Glomerular visceral epithelial cell (primary cell): ENCODE results near the gene MBD5.
A peak's percentile ranks its signal among the peaks of the same experiment; 100 is the strongest.

Source experiments
- DNase-seq: peaks from one replicate; pipeline ENCODE4 v3.0.0-alpha.2; 2016; ENCODE audit errors: extremely low spot score

The MBD5 gene

DNA sequence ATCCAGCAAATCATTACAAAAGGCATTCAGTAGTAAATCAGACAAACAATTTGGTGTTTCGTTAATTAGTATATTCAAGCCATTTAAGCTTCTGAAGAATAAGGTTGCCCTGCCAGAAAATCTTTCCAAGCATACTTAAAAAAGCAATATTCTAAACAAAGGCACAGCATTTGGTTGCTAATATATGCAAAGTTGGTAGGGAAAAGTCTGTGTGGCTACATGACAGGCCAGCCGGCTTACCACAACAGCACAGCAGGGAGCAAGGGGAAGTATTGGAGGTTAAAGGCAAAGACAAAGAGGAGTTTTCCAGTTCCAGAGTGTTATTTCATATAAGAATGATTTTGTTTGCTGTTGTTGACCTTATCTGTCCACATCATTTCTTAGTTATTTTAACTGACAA lies 282.3 kb downstream of the MBD5 start:
- DNase-seq, result no peak

GRCh38 chr2:148305476-148305875 lies 284.6 kb downstream of the MBD5 start:
- DNase-seq, result no peak

- no peak for DNase-seq
These were observed 285.1 kb downstream of the MBD5 start for GRCh38 chr2:148306027-148306426.

DNA sequence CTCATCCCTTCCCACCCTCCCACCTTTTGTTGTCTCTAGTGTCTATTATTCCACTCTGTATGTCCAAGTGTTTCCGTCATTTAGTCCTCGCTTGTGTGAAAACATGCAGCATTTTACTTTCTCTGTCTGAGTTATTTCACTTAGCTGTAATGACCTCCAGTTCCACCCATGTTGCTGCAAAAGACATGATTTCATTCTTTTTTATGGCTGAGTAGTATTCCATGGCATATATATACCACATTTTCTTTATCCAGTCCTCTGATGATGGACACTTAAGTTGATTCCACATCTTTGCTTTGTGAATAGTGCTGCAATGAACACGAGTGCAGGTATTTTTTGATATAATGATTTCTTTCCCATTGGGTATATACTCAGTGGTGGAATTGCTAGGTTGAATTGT lies 296.7 kb downstream of the MBD5 start:
- no peak for DNase-seq

DNA sequence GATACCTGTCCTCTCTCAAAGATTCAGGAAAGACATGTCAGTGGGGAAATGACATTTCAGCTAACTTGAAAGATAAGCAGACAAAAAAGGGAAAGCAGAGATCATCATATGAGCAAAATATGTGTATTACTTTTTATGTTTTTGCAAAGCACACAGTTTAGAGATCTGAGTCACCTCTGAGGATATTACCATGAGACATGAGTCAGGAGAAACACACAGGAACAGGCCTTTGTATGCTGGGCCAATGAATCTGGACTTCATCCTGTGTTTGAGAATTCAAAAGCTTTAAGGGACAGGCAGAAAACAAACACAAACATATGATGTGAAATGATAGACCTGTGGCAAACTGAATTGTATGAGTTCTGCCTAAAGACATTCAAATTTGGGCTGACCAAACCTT lies 317.6 kb downstream of the MBD5 start:
- DNase-seq, result peak; percentile 39

DNA sequence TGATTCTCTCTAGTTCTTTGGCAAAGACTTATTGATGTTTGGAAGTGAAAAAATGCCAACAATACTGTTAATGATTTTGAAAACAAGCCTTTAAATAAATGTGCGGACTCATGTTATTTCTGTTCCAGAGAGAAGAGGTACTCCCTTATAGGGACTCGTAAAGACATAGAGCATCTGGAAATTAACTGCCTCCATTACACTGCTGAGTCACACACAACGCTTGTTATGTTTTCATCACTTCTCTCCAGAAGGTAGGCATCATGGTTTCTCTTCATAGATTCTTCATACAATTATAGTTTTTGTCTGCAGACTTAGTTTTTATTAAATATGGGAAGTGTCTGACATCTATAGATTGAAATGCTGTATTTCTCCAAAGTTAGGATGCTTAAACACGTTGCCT lies 321.2 kb downstream of the MBD5 start:
- DNase-seq, result no peak

GRCh38 chr2:148350199-148350598 lies 329.3 kb downstream of the MBD5 start:
- DNase-seq, result no peak

DNA sequence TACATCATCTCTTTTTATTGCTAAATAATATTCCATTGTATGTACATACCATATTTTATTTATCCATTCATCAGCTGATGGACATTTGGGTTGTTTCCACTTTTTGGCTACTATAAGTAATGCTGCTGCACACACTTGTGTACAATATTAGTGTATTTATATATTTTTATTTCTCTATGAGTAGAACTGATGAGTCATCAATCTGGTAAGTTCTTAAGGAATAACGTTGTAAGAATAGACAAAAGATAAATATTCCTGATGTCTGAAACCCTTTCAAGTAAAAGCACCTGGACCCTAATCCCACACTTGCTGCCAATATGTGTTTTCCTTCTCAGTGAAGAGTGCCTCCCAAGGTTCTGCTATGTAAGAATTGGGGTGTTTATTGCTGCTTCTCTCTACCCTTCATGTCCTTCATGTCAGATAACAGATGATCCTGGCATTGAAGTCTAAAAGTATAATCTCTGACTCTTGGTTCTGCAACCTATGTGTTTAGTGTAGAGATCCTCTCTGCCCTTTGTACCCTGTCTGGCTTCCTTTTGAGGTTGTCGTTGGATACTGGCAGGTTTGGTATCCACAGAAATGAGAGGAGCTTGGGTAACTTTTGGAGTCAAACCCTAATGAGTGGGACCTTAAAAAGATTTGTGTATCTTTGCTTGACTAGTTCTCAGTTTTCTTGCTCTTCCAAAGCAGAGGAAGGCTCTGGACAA lies 330.7 kb downstream of the MBD5 start:
- no peak for DNase-seq

DNA sequence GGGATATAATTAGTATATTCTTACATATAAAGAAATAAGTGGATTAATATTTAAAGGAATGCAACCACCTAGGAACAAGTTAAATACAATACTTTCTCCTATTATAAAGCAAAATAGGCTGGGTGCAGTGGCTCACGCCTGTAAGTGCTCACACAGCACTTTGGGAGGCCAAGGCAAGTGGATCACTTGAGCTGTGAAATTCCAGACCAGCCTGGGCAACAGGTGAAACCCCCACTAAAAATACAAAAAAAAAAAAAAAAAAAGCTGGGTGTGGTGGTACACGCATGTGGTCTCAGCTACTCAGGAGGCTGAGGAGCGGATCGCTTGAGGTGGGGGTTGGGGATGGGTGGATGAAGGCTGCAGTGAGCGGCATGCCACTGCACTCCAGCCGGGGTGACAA lies 337.5 kb downstream of the MBD5 start:
- DNase-seq, result no peak

DNA sequence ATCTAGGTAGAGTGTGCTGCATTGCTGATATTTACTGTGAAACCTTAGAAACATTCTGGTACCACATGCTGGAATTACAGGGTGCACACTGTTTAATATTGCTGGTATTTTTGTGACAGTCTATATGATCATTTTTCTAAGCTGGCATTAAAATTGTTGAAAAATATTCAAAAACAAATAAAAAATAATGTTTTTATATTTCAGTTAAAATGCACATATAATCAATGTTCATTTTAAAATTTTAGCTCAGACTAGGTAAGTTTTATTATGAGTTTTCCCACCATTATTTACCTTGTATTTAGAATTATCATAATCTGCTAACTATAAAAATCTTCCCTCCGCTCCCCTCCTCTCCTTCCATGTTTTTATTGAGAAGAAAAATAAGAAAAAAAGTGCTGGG lies 339.8 kb downstream of the MBD5 start:
- DNase-seq, result no peak

DNA sequence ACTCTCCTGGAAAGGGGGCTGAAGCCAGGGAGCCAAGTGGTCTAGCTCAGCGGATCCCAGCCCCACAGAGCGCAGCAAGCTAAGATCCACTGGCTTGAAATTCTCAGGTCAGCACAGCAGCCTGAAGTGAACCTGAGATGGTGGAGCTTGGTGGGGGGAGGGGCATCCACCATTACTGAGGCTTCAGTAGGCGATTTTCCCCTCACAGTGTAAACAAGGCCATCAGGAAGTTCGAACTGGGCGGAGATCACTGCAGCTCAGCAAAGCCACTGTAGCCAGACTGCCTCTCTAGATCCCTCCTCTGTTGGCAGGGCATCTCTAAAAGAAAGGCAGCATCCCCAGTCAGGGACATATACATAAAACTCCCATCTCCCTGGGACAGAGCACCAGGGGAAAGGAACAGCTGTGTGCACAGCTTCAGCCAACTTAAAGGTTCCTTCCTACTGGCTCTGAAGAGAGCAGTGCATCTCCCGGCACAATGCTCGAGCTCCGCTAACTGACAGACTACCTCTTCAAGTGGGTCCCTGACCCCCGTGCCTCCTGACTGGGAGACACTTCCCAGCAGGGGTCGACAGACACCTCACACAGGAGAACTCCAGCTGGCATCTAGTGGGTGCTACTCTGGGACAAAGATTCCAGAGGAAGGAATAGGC lies 341.4 kb downstream of the MBD5 start:
- no peak for DNase-seq

DNA sequence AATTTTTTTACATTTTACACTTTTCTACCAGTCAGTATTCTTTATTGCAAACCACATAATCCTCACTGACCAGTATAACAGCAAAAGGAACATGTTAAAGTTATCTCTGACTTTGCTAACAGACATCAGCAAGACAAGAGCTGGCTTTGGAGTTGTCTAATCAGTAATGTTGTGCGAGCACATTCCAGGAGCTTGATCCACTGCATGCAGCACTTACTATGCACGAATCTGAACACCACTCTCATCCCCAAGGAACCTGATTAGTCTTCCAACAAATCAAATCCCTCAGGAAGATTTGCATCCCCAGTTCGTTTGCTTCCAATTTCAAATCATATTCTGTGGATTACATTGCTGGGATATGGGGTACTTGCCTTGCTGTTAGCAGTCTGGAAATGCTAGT lies 354.3 kb downstream of the MBD5 start:
- DNase-seq, result no peak

DNA sequence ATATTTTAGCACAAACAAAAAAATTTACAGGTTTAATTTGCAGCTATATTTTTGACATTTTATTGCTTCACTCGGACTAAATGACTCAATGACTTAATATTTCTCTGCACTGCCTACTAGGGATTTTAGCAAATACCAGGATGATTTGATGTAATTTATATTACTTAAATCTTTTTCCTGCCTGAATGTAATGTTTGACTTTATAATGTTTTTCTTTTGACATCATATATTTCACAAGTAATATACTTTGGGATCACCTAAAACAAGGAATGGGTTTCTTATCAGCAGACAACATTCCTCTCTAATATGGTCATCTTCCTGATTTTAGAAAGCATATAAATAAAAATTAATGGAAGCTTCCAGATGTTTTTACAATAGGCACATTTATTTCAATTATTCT lies 370.4 kb downstream of the MBD5 start:
- DNase-seq, result peak; percentile 1

DNA sequence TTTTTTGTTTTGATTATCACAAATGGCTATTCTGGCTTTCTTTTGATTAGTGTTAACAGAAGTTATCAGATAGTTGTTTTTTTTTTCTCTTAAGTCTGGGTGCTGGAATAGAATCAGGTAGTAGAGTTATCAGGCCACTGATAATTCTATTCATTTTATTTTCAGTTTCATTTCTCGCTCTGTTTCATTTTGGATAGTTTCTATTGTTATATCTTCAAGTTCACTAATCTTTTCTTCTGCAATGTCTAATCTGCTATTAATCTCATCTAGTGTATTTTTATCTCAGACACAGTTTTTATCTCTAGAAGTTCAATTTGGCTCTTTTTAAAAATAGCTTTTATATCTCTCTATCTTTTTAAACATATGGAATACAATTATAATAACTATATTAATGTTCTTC lies 381.9 kb downstream of the MBD5 start:
- DNase-seq, result no peak

DNA sequence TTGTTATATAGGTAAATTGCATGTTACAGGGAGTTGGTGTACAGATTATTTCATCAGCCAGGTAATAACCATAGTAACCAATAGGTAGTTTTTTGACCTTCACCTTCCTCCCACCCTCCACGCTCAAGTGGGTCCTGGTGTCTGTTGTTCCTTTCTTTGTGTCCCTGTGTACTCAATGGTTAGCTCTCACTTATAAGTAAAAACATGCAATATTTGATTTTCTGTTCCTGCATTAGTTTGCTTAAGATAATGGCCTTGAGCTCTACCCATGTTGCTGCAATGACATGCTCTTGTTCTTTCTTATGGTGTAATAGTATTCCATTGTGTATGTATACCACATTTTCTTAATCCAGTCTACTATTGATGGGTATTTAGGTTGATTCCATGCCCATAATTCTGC lies 390.0 kb downstream of the MBD5 start:
- DNase-seq, result no peak

GRCh38 chr2:148416248-148416647 lies 395.4 kb downstream of the MBD5 start:
- no peak for DNase-seq

DNA sequence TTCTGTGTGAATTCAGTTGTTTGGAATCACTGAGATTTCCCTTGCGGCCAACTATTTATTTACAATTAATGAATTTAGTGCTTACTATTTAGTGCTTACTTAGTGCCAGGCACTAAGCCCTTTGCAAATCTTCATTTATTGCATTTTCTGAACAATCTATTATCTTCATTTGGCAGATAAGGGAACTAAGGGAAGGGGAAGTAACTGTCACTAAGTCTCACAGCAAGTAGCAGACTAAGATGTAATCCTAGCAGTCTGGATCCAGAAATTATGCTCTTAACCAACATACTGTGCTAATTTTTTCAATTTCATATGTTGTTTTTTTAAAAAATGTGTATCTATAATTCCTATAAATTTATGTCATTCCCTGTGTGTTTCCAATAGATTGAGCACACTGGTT lies 409.2 kb downstream of the MBD5 start:
- no peak for DNase-seq

DNA sequence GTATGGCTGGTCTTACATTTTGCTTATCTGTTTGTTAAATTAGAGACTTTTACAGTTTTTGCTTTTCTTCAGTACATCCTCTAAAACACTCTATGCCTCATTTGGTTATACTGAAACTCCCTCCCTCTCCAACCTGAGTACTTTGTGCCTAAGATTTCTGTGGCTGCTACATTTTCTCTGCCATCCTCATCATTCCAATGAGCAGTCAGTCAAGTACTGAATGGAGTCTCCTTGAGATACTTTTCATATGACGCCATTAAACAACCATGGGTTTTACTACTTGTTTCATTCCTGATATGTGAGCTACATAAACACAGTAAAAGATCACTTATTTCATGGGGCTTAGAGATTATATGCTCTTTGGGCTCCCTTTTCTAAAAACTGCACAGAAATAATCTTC lies 427.0 kb downstream of the MBD5 start:
- no peak for DNase-seq

DNA sequence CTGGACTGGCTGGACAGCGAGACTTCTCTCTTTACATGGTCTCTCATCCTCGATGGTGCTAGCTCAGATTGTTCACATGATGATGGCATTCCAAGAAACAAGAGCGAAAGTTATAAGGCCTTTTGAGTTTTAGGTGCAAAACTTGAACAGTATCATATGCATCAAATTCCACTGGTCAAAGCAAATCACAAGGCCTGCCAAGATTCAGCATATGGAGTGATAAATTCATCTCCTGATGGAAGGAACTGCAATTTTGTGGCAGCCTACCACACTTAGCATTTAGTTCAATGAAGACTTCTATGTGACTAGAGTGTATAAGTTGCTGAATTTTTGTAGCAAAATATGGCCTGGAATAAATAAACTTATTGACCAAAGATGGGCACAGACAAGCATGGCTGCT lies 429.6 kb downstream of the MBD5 start:
- no peak for DNase-seq

DNA sequence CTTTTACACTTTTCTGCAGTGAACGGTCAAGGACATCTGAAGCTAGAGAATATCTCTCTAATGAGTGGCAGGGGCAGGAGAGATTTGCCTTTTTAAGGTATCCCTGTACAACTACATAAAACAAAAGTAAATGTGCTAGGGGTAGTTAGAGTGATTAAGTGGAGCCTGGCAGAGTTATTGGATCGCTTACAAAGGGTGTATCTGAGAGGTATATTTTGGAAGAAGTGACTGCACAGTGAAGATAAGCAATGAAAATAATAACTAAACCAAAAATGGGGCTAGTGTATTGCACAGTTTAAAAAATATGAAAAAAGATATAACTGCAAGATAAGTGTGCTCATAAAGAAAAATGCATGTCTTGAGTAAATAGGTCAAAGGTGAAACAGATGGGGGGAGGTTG lies 430.2 kb downstream of the MBD5 start:
- no peak for DNase-seq

DNA sequence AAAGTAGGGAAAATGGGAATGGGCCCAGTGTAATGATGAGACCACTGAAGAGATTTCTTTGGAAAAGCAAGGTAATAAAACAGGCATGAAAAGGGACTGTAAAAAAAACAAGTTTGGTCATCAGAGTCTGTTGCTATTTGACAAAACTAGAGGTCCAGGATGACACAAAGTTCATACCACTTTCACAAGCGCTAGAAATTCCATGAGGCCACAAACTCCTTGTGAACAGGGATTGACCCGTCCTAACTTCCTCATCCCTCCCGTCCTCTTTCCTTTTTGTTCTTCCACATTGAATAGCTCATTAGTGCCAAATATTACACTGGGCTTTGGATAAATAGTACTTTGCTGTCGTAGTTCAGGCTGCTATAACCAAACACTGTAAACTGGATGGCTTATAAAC lies 434.9 kb downstream of the MBD5 start:
- no peak for DNase-seq

DNA sequence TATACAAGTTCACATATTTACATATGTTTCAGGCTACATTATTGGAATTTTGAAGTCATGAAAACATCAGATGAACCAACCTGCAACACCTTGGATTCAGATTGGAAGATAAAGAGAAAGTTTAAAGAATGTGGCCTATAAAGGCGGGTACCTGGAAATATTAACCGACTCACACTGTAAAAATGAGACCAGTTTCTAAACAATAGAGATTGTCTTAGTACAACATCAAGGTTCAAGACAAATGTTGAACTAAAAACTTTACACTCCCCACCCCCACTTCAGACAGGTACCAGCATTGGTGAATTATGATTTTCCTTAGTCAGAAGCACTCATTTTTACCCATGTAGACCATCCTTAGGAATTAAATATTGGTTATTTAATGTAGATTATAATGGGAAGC lies 437.3 kb downstream of the MBD5 start:
- no peak for DNase-seq

- DNase-seq, result no peak
These were observed 438.5 kb downstream of the MBD5 start for GRCh38 chr2:148459377-148459778.

GRCh38 chr2:148461876-148462275 lies 441.0 kb downstream of the MBD5 start:
- DNase-seq, result no peak
